Adrenal gland (tissue), 5 donors: Measurements from ENCODE around the gene GPR35.

Source experiments
- CTCF ChIP-seq, 6 experiments: fragments of 450-650 bp in 4 of 6; fragments of 200-600 bp in 2 of 6; sonication (generic) in 1 of 6; IDR thresholded peaks; 1 replicate in 5 of 6; 2 replicates in 1 of 6; pipeline versions ENCODE4 v1.5.1 to v1.8.0; 2016 to 2021; ENCODE audit warnings: antibody characterized with exemption in 6 of 6, mild to moderate bottlenecking in 2 of 6, moderate library complexity in 1 of 6
- POLR2A ChIP-seq, 2 donors: fragments of 450-650 bp; IDR thresholded peaks; one replicate each; pipeline ENCODE4 v1.6.1; 2017; ENCODE audit warnings: antibody characterized with exemption in 2 of 2, mild to moderate bottlenecking in 2 of 2, moderate library complexity in 1 of 2
- donor health status: DM: no; HTN: no; CAD: no.

GRCh38 chr2:240595381-240596079 is 29.8 kb upstream of the GPR35 start:
- TF ChIP-seq CTCF (IDR thresholded peaks at IDR 0.05) (no peak), POLR2A (IDR thresholded peaks at IDR 0.05) (no peak)
